K562 (cell line): ENCODE measurements around the gene OBP2A. TPM values are rescaled to one million over a fixed set of nuclear protein-coding genes. Genes with fewer than 3 reads are reported as not detected.

Experiments
- MYC ChIP-seq, 2 experiments: fragments of 250-450 bp in 1 of 2; sonication (Bioruptor Pico) in 1 of 2; IDR thresholded peaks; 2 replicates each; pipeline versions ENCODE4 v1.5.1 to v1.6.1; 2012 to 2021; ENCODE audit warnings: low read depth in 2 of 2, borderline replicate concordance in 1 of 2, improper control_type of control experiment in 1 of 2, low read length in 1 of 2, mild to moderate bottlenecking in 1 of 2, moderate library complexity in 1 of 2
- SIN3B ChIP-seq: fragments of 450-650 bp; IDR thresholded peaks from 2 replicates; pipeline ENCODE4 v1.6.1; 2017; ENCODE audit warnings: low read depth, mild to moderate bottlenecking, moderate library complexity
- SREBF1 ChIP-seq: fragments of 150-350 bp; IDR thresholded peaks from 2 replicates; pipeline ENCODE4 v1.6.1; 2014; ENCODE audit warnings: antibody characterized with exemption, low read depth, low read length, borderline replicate concordance
- YY1 ChIP-seq, 3 experiments: IDR thresholded peaks; 2 replicates each; pipeline ENCODE4 v1.6.1; 2011; ENCODE audit warnings: low read length in 2 of 3, mild to moderate bottlenecking in 2 of 3, moderate library complexity in 2 of 3, borderline replicate concordance in 1 of 3, control low read depth in 1 of 3, low read depth in 1 of 3; ENCODE audit not compliant: insufficient read depth in 3 of 3, insufficient replicate concordance in 2 of 3, control insufficient read depth in 1 of 3, insufficient read length in 1 of 3; ENCODE audit errors: extremely low read depth in 1 of 3
- polyA plus RNA-seq, 8 experiments: library from polyadenylated mRNA; depleted of rRNA in 4 of 8; stranded (reverse) in 5 of 8; unstranded in 3 of 8; fragments of >200 nt; fragmentation: Nextera tagmentation in 2 of 8; fragmentation: Illumina TruSeq in 1 of 8; extraction: Ambion mirVana in 2 of 8; extraction: Trizol in 1 of 8; gene quantifications; 2 replicates each; pipeline versions ENCODE4 v1.2.1 to v1.2.3, GENCODE V29; 2011 to 2014; ENCODE audit warnings: inconsistent platforms in 1 of 8, missing spikeins in 1 of 8
- total RNA-seq, 7 experiments: library from RNA; depleted of rRNA in 6 of 7; stranded (reverse); fragments of >200 nt in 6 of 7; fragmentation: Illumina TruSeq in 2 of 7; extraction: Trizol in 2 of 7; gene quantifications; 2 replicates each; pipeline versions ENCODE4 v1.2.1 to v1.2.3, GENCODE V29; 2011 to 2021; ENCODE audit warnings: low replicate concordance in 1 of 7
- TF ChIP-seq, protein P1 (sequence below): sonication (generic); formaldehyde crosslinking; IDR thresholded peaks from 2 replicates; pipeline ENCODE4 v1.8.1; 2023; ENCODE audit warnings: mild to moderate bottlenecking, missing genetic modification reagents
- TF ChIP-seq, protein P2 (sequence below): fragments of 450-650 bp; IDR thresholded peaks from 2 replicates; pipeline ENCODE4 v1.6.1; 2016; ENCODE audit warnings: mild to moderate bottlenecking, moderate library complexity
- TF ChIP-seq, protein P3 (sequence below): fragments of 250-450 bp; sonication (Bioruptor Pico); IDR thresholded peaks from 2 replicates; pipeline ENCODE4 v1.8.0; 2022; ENCODE audit warnings: moderate library complexity, mild to moderate bottlenecking, inconsistent platforms
- TF ChIP-seq, protein P4 (sequence below): fragments of 450-650 bp; formaldehyde crosslinking; IDR thresholded peaks from 2 replicates; pipeline ENCODE4 v1.4.0; 2020; ENCODE audit warnings: mild to moderate bottlenecking, moderate library complexity

The OBP2A gene
- total and polyA plus RNA-seq, 9 of the 15 experiments (the other 6 are each of a cell fraction or from before 2014, with no cell fraction given): not detected

DNA sequence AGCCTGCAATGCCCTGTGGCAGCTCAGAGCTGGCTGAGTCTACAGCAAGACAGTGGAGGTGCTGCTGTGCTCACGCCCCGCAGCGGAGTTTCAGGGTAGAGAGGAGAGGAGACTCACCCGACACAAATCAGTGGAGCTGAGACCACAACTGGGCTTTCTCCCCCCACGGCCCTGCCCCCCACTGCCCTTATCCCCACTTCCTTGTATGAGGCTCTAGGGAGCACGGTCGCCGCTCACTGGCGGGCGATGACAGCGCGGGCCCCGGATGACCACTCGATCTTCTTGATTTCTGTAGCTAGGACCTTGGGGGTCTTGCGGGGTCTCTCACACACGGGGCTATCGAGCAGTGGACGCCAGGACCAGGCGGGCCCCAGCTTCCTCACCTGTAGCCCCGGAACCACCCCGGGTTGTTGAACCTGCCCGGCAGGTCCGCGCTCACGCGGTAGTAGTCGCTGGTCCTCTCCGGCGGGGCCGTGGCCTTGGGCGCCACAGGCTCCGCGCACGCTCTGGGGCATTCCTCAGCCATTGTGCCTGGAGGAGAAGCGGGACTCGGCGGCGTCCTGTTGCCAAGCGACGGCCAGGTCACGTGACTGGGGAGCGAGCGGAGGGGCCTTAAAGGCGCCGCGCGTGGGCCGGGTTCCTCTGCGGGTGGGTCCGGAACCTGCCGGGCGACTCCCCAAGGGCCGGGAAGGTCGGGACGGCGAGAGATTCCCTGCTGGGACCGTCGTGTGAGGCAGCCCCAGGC, 46.4 kb upstream of the OBP2A start (continued):
- TF ChIP-seq, protein P1, sequence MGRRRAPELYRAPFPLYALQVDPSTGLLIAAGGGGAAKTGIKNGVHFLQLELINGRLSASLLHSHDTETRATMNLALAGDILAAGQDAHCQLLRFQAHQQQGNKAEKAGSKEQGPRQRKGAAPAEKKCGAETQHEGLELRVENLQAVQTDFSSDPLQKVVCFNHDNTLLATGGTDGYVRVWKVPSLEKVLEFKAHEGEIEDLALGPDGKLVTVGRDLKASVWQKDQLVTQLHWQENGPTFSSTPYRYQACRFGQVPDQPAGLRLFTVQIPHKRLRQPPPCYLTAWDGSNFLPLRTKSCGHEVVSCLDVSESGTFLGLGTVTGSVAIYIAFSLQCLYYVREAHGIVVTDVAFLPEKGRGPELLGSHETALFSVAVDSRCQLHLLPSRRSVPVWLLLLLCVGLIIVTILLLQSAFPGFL: no peak
- TF ChIP-seq, protein P2, sequence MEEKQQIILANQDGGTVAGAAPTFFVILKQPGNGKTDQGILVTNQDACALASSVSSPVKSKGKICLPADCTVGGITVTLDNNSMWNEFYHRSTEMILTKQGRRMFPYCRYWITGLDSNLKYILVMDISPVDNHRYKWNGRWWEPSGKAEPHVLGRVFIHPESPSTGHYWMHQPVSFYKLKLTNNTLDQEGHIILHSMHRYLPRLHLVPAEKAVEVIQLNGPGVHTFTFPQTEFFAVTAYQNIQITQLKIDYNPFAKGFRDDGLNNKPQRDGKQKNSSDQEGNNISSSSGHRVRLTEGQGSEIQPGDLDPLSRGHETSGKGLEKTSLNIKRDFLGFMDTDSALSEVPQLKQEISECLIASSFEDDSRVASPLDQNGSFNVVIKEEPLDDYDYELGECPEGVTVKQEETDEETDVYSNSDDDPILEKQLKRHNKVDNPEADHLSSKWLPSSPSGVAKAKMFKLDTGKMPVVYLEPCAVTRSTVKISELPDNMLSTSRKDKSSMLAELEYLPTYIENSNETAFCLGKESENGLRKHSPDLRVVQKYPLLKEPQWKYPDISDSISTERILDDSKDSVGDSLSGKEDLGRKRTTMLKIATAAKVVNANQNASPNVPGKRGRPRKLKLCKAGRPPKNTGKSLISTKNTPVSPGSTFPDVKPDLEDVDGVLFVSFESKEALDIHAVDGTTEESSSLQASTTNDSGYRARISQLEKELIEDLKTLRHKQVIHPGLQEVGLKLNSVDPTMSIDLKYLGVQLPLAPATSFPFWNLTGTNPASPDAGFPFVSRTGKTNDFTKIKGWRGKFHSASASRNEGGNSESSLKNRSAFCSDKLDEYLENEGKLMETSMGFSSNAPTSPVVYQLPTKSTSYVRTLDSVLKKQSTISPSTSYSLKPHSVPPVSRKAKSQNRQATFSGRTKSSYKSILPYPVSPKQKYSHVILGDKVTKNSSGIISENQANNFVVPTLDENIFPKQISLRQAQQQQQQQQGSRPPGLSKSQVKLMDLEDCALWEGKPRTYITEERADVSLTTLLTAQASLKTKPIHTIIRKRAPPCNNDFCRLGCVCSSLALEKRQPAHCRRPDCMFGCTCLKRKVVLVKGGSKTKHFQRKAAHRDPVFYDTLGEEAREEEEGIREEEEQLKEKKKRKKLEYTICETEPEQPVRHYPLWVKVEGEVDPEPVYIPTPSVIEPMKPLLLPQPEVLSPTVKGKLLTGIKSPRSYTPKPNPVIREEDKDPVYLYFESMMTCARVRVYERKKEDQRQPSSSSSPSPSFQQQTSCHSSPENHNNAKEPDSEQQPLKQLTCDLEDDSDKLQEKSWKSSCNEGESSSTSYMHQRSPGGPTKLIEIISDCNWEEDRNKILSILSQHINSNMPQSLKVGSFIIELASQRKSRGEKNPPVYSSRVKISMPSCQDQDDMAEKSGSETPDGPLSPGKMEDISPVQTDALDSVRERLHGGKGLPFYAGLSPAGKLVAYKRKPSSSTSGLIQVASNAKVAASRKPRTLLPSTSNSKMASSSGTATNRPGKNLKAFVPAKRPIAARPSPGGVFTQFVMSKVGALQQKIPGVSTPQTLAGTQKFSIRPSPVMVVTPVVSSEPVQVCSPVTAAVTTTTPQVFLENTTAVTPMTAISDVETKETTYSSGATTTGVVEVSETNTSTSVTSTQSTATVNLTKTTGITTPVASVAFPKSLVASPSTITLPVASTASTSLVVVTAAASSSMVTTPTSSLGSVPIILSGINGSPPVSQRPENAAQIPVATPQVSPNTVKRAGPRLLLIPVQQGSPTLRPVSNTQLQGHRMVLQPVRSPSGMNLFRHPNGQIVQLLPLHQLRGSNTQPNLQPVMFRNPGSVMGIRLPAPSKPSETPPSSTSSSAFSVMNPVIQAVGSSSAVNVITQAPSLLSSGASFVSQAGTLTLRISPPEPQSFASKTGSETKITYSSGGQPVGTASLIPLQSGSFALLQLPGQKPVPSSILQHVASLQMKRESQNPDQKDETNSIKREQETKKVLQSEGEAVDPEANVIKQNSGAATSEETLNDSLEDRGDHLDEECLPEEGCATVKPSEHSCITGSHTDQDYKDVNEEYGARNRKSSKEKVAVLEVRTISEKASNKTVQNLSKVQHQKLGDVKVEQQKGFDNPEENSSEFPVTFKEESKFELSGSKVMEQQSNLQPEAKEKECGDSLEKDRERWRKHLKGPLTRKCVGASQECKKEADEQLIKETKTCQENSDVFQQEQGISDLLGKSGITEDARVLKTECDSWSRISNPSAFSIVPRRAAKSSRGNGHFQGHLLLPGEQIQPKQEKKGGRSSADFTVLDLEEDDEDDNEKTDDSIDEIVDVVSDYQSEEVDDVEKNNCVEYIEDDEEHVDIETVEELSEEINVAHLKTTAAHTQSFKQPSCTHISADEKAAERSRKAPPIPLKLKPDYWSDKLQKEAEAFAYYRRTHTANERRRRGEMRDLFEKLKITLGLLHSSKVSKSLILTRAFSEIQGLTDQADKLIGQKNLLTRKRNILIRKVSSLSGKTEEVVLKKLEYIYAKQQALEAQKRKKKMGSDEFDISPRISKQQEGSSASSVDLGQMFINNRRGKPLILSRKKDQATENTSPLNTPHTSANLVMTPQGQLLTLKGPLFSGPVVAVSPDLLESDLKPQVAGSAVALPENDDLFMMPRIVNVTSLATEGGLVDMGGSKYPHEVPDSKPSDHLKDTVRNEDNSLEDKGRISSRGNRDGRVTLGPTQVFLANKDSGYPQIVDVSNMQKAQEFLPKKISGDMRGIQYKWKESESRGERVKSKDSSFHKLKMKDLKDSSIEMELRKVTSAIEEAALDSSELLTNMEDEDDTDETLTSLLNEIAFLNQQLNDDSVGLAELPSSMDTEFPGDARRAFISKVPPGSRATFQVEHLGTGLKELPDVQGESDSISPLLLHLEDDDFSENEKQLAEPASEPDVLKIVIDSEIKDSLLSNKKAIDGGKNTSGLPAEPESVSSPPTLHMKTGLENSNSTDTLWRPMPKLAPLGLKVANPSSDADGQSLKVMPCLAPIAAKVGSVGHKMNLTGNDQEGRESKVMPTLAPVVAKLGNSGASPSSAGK: peak; percentile 13; the same call in 1 of the 2 replicates
- peak; percentile 51; the same call in 1 of the 2 replicates for TF ChIP-seq MYC (IDR thresholded peaks at IDR 0.05; ENCODE audit: low read depth, low read length)
- TF ChIP-seq MYC (CRISPR knock-in tag; IDR thresholded peaks at IDR 0.05; ENCODE audit: borderline replicate concordance, low read depth): no peak
- TF ChIP-seq, protein P3, sequence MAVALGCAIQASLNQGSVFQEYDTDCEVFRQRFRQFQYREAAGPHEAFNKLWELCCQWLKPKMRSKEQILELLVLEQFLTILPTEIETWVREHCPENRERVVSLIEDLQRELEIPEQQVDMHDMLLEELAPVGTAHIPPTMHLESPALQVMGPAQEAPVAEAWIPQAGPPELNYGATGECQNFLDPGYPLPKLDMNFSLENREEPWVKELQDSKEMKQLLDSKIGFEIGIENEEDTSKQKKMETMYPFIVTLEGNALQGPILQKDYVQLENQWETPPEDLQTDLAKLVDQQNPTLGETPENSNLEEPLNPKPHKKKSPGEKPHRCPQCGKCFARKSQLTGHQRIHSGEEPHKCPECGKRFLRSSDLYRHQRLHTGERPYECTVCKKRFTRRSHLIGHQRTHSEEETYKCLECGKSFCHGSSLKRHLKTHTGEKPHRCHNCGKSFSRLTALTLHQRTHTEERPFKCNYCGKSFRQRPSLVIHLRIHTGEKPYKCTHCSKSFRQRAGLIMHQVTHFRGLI: no peak
- peak; percentile 53 to 87 (median 79) for TF ChIP-seq YY1 (IDR thresholded peaks at IDR 0.05; ENCODE audit: borderline replicate concordance in 1 of 3, control insufficient read depth in 1 of 3, extremely low read depth in 1 of 3, insufficient read depth in 3 of 3, insufficient read length in 1 of 3, insufficient replicate concordance in 2 of 3, low read depth in 1 of 3, low read length in 2 of 3)
- 0 out of 2 replicates have a peak, but pooled peaks have one; percentile 25 for TF ChIP-seq SREBF1
- 0 out of 2 replicates have a peak, but pooled peaks have one; percentile 10 for TF ChIP-seq SIN3B
- TF ChIP-seq, protein P4, sequence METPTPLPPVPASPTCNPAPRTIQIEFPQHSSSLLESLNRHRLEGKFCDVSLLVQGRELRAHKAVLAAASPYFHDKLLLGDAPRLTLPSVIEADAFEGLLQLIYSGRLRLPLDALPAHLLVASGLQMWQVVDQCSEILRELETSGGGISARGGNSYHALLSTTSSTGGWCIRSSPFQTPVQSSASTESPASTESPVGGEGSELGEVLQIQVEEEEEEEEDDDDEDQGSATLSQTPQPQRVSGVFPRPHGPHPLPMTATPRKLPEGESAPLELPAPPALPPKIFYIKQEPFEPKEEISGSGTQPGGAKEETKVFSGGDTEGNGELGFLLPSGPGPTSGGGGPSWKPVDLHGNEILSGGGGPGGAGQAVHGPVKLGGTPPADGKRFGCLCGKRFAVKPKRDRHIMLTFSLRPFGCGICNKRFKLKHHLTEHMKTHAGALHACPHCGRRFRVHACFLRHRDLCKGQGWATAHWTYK: 0 out of 2 replicates have a peak, but pooled peaks have one; percentile 13
